Fibroblast of lung (primary cell): Measurements from ENCODE around the gene ARL15. TPM values are rescaled to one million over a fixed set of nuclear protein-coding genes. Genes with fewer than 3 reads are reported as not detected.
A peak's percentile ranks its signal among the peaks of the same experiment; 100 is the strongest.

Source experiments
- DNase-seq, 2 donors: peaks; one replicate each; pipeline versions ENCODE4 v3.0.0 to v3.0.0-alpha.2; 2010; ENCODE audit warnings: low read depth in 2 of 2
- H2AFZ ChIP-seq: 2 replicates; pipeline ENCODE4 v1.5.1; 2012; ENCODE audit warnings: low read length, control low read depth, inconsistent platforms
- H3K27ac ChIP-seq: 2 replicates; pipeline ENCODE4 v1.5.1; 2011; ENCODE audit warnings: low read length, control low read depth; ENCODE audit not compliant: insufficient read depth
- H3K27me3 ChIP-seq: 2 replicates; pipeline ENCODE4 v1.5.1; 2011; ENCODE audit warnings: mild to moderate bottlenecking, low read length; ENCODE audit not compliant: control insufficient read depth, insufficient read depth
- H3K36me3 ChIP-seq: 2 replicates; pipeline ENCODE4 v1.5.1; 2011; ENCODE audit warnings: low read length; ENCODE audit not compliant: control insufficient read depth, insufficient read depth
- H3K4me1 ChIP-seq: 2 replicates; pipeline ENCODE4 v1.5.1; 2011; ENCODE audit warnings: low read length; ENCODE audit not compliant: control insufficient read depth, insufficient read depth; ENCODE audit errors: extremely low read depth
- H3K4me2 ChIP-seq: 2 replicates; pipeline ENCODE4 v1.5.1; 2011; ENCODE audit warnings: low read length, control low read depth; ENCODE audit not compliant: insufficient read depth; ENCODE audit errors: extremely low read depth
- H3K4me3 ChIP-seq, 4 experiments: fragments of 200-600 bp in 1 of 4; sonication (generic) in 1 of 4; replicated peaks in 1 of 4; 2 replicates each; pipeline ENCODE4 v1.5.1; 2011 to 2016; ENCODE audit warnings: low read length in 4 of 4, low read depth in 3 of 4, mild to moderate bottlenecking in 3 of 4, control low read depth in 2 of 4, inconsistent platforms in 1 of 4, mixed read lengths in 1 of 4; ENCODE audit not compliant: insufficient read depth in 1 of 4; ENCODE audit errors: control extremely low read depth in 1 of 4
- H3K79me2 ChIP-seq: 2 replicates; pipeline ENCODE4 v1.5.1; 2012; ENCODE audit warnings: mild to moderate bottlenecking, low read length, inconsistent platforms; ENCODE audit not compliant: control insufficient read depth, insufficient read depth
- H3K9ac ChIP-seq: 2 replicates; pipeline ENCODE4 v1.5.1; 2011; ENCODE audit warnings: mild to moderate bottlenecking, low read length, control low read depth; ENCODE audit not compliant: insufficient read depth
- H3K9me3 ChIP-seq: 2 replicates; pipeline ENCODE4 v1.5.1; 2012; ENCODE audit warnings: low read depth, low read length; ENCODE audit not compliant: control insufficient read depth, insufficient read depth
- H4K20me1 ChIP-seq: 2 replicates; pipeline ENCODE4 v1.5.1; 2011; ENCODE audit warnings: low read length; ENCODE audit not compliant: control insufficient read depth, insufficient read depth; ENCODE audit errors: extremely low read depth
- CTCF ChIP-seq, 2 donors: IDR thresholded peaks in 1 of 2; conservative IDR thresholded peaks in 1 of 2; 1 replicate in 1 of 2; 2 replicates in 1 of 2; pipeline ENCODE4 v1.5.1; 2011 to 2012; ENCODE audit warnings: low read length in 2 of 2, control low read depth in 1 of 2, inconsistent platforms in 1 of 2, low read depth in 1 of 2, mild to moderate bottlenecking in 1 of 2
- EZH2 ChIP-seq: IDR thresholded peaks from 2 replicates; pipeline ENCODE4 v1.5.1; 2012; ENCODE audit warnings: low read length, control low read depth, mild to moderate bottlenecking; ENCODE audit errors: missing control alignments
- polyA plus RNA-seq, 2 donors: library from polyadenylated mRNA; depleted of rRNA in 1 of 2; stranded (reverse) in 1 of 2; unstranded in 1 of 2; fragments of >200 nt; gene quantifications; 2 replicates each; pipeline ENCODE4 v1.2.1, GENCODE V29; 2011 to 2012; ENCODE audit warnings: missing spikeins in 1 of 2
- total RNA-seq: library from RNA; depleted of rRNA; stranded (reverse); fragments of >200 nt; gene quantifications from 2 replicates; pipeline ENCODE4 v1.2.1, GENCODE V29; 2014

Gene ARL15
- total and polyA plus RNA-seq, 2 donors (not counting 1 experiment from before 2014, with no cell fraction given), result 20.6 to 28.7 TPM

DNA sequence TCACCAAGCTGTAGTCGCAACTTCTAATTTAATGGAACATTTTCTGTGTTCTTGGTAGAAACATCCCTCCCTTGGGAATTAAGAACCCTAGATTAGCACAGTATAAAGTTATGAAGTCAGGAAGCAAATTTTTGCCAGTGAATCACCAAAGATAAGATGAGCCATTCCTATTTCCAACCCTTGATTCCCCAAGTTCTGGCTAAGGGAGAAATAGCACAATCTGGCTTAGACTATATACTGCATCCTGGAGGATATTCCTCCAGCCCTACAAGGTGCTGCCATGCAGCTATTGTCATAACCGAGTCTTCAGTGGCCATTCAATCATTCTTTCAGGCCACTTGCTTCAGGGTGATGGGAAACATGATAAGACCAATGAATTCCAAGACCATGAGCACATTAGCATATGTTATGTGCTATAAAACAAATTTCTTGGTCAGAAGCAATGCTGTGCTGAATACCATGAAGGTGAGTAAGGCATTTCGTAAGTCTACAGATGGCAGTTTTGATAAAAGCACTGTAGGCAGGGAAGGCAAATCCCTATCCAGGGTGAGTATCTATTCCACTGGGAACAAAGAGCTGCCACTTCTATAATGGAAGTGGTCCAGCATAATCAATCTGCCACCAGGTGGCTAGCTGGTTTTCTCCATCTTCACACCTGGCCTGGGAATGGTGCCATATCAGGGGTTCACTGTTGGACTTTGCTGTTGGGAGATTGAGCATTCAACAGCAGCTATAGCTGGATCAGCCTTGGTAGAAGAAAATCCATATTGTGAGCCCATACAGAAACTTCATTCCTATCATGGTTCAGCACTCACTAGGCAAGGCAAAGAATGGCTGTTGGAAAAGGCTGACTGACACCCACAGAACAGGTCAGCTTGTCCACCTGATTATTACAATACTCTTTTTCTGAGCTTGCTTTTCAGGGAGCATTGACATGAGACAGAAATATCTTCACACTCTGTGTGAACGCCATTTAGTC, 19.6 kb upstream of the ARL15 start:
- peaks cover 4% of the 10 kb centered on the region for H3K4me1 ChIP-seq
- no peaks in the 10 kb centered on the region for H3K79me2 ChIP-seq
- no peak overlapping the region for H3K9ac ChIP-seq
- TF ChIP-seq EZH2 (no peak), CTCF (conservative IDR thresholded peaks at IDR 0.05 in 1 of 2, IDR thresholded peaks at IDR 0.05 in 1 of 2; ENCODE audit: low read depth in 1 of 2, low read length in 2 of 2) (no peak)
- H3K27ac ChIP-seq, result peak overlapping the region; percentile 9
- no peaks in the 10 kb centered on the region for H4K20me1 ChIP-seq
- DNase-seq, result peak; percentile 86 to 99
- peak overlapping the region; percentile 42 for H3K4me2 ChIP-seq
- no peaks in the 10 kb centered on the region for H3K9me3 ChIP-seq
- H3K4me3 ChIP-seq, result no peak overlapping the region
- H3K27me3 ChIP-seq, result no peaks in the 10 kb centered on the region
- H2AFZ ChIP-seq, result no peak overlapping the region
- no peaks in the 10 kb centered on the region for H3K36me3 ChIP-seq

- Histone ChIP-seq H3K27ac (no peak overlapping the region), H3K4me2 (no peak overlapping the region), H3K36me3 (no peaks in the 10 kb centered on the region), H3K79me2 (no peaks in the 10 kb centered on the region), H3K9ac (no peak overlapping the region), H4K20me1 (no peaks in the 10 kb centered on the region), H3K9me3 (no peaks in the 10 kb centered on the region), H3K4me3 (no peak overlapping the region), H2AFZ (no peak overlapping the region), H3K4me1 (peaks cover 4% of the 10 kb centered on the region), H3K27me3 (no peaks in the 10 kb centered on the region)
- TF ChIP-seq CTCF (conservative IDR thresholded peaks at IDR 0.05 in 1 of 2, IDR thresholded peaks at IDR 0.05 in 1 of 2; ENCODE audit: low read depth in 1 of 2, low read length in 2 of 2) (no peak), EZH2 (no peak)
- no peak for DNase-seq
These were observed 16.4 kb upstream of the ARL15 start for GRCh38 chr5:54326662-54327270.

DNA sequence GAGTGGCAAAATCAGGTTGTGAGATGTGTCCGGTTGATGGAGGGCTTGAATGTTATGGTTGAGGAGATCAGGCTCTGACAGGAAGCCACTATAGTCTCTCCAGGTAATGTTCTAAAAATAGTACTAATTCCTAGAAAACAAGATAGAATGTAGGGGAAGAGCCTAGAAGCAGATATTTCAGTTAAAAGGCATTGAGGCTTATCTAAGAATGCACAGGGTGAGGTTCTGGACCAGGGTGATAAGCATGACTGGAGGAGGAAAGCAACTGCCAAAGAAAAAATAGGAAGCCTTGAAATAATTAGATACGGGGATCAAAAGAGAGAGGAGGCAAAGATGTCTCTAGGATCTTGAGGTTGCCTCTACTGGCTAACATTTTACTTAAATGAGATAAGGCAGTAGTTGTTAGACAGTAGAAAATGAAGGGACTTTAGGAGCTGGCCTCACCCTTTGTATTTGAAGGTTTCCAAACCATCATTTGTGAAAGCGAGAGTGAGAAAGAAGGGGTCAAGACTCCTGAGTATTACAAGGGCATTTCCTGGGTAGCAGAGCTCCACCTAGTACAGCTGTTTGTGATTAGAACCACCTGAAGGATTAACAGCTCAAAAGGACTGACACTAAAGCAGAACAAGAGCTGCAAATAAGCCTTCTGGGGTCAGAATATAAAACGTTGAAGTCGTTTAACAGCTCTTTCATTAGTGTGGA, 15.4 kb upstream of the ARL15 start:
- H3K4me2 ChIP-seq, result no peak overlapping the region
- no peak for DNase-seq
- no peaks in the 10 kb centered on the region for H3K27me3 ChIP-seq
- no peaks in the 10 kb centered on the region for H3K36me3 ChIP-seq
- no peaks in the 10 kb centered on the region for H3K9me3 ChIP-seq
- H3K79me2 ChIP-seq, result no peaks in the 10 kb centered on the region
- H2AFZ ChIP-seq, result no peak overlapping the region
- H3K4me1 ChIP-seq, result peaks cover 4% of the 10 kb centered on the region
- H3K4me3 ChIP-seq, result no peak overlapping the region
- H3K9ac ChIP-seq, result no peak overlapping the region
- H3K27ac ChIP-seq, result no peak overlapping the region
- TF ChIP-seq EZH2 (no peak), CTCF (conservative IDR thresholded peaks at IDR 0.05 in 1 of 2, IDR thresholded peaks at IDR 0.05 in 1 of 2; ENCODE audit: low read depth in 1 of 2, low read length in 2 of 2) (no peak)
- no peaks in the 10 kb centered on the region for H4K20me1 ChIP-seq
